AG09319 (cell line): Measurements from ENCODE around the gene TMEM63C.

Experiments used
- DNase-seq: peaks from one replicate; pipeline ENCODE4 v3.0.0-alpha.2; 2010; ENCODE audit warnings: low read depth; ENCODE audit errors: extremely low read depth
- TF ChIP-seq, protein P1 (sequence below): IDR thresholded peaks from 2 replicates; pipeline ENCODE4 v1.5.1; 2011; ENCODE audit warnings: low read depth, mild to moderate bottlenecking, inconsistent platforms, low read length, moderate library complexity

TMEM63C gene

DNA sequence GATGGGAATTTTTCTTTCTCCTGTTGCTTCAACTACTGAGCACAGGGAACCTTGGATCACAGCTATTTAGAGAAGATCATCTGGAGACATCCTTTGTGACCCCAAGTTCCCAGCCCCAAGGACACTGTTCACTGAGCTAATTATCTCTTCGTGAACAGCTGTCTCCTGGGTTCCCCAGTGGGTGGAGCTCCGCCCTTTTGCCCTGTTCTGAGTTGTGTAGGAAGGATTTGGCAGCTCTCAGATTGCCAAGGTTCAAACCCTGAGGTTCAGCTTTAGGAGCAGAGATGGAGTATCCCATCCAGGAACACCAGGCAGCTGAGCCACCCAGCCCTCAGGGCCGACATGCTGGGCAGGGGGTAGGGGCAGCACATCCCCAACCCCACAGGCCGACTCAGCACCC lies 57.4 kb downstream of the TMEM63C start:
- TF ChIP-seq, protein P1, sequence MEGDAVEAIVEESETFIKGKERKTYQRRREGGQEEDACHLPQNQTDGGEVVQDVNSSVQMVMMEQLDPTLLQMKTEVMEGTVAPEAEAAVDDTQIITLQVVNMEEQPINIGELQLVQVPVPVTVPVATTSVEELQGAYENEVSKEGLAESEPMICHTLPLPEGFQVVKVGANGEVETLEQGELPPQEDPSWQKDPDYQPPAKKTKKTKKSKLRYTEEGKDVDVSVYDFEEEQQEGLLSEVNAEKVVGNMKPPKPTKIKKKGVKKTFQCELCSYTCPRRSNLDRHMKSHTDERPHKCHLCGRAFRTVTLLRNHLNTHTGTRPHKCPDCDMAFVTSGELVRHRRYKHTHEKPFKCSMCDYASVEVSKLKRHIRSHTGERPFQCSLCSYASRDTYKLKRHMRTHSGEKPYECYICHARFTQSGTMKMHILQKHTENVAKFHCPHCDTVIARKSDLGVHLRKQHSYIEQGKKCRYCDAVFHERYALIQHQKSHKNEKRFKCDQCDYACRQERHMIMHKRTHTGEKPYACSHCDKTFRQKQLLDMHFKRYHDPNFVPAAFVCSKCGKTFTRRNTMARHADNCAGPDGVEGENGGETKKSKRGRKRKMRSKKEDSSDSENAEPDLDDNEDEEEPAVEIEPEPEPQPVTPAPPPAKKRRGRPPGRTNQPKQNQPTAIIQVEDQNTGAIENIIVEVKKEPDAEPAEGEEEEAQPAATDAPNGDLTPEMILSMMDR, result no peak

DNA sequence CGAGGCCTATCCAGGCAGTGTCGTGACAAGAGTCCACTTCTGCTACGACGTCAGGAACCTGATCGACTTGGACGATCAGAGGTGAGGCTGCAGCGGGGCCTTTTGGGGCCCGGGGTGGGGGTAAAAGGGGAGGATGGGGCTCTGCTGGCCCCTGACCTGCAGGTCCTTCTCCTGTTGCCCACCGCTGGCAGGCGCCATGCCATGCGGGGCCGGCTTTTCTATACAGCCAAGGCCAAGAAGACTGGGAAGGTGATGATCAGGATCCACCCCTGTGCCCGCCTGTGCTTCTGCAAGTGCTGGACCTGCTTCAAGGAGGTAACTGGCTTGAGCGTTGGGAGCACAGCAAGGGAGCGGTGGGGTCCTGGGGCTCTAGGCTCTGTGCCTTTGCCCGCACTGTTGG lies 57.8 kb downstream of the TMEM63C start:
- TF ChIP-seq, protein P1, result no peak
- DNase-seq, result no peak

More for the DNA sequence above, 57.4 kb downstream of the TMEM63C start:
- no peak for DNase-seq

DNA sequence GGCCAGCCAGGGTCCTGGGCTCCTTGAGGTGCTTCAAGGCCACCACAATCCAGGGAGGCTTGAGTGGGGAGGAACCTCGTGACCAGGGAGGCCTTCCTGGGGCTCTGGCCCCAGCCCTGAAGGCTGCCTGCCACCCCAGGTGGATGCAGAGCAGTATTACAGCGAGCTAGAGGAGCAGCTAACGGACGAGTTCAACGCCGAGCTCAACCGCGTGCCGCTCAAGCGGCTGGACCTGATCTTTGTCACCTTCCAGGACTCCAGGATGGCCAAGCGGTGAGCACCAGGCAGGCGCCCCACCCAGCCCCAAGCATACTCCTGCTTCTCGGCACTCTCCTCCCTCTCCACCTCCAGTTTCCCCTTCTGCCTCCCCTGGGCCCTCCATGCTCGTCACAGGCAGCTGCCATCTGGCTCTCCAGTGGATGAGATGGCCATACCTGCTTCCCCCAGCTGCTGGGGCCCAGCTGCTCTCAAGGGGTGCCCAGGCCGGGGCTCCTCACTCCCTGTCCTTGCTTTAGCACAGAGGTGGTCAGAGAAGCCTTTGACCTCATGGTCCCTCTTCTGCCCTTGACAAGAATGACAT lies 58.8 kb downstream of the TMEM63C start:
- TF ChIP-seq, protein P1, result no peak
- no peak for DNase-seq

DNA sequence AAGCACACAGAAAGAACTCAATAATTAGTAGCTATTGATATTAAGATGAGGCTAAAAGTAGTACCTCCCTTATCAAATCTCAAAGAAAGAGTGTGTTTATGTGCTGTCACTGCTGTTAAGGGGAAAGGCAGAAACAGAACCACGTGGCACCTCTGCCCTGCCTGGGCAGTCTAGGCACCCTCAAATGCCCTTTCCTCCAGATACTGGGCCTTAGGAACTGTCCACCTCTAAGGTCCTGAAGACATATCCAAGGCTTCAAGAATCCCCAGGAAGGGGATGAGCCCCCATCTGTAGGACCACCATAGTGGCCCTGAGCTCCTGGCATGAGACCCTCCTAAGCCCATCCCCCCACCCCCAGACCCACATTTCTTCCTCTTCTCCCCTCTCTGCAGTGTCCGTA lies 60.4 kb downstream of the TMEM63C start:
- no peak for DNase-seq

DNA sequence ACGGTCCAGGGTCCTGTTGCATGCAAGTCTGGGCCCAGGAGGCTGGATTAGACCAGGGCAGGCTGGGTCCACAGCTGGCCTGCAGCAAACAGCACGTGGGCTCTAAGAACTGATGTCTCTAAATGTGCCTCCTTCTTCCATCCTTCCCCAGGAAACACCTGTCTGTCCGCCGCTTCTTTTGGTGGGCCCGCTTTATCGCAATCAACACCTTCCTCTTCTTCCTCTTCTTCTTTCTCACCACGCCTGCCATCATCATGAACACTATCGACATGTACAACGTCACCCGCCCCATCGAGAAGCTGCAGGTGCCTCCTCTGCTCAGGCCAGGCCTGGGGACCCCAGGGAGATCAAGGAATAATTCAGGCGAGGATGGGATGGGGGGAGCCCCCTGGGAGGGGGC lies 61.2 kb downstream of the TMEM63C start:
- TF ChIP-seq, protein P1, result no peak
- DNase-seq, result no peak

More for the DNA sequence above, 60.4 kb downstream of the TMEM63C start:
- TF ChIP-seq, protein P1, result no peak

DNA sequence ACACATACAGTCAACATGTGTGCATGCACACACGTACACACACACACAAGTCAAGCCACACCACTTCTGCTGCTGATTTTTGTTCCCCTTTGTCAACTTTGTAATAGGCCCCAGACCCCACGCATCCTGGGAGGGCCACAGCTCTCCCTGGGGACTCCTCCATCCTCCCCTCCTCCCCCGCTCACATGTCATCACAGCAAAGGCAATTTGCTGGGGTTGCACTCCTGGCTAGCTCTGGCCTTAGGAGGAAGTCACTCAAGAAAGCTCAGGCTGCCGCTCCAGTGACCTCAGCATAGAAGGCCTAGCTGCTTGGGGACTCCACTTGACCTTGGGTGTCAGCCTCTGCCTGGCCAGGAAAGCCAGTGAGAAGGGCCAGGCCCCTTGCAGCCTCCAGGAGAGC lies 62.3 kb downstream of the TMEM63C start:
- DNase-seq, result no peak
- TF ChIP-seq, protein P1, result no peak

DNA sequence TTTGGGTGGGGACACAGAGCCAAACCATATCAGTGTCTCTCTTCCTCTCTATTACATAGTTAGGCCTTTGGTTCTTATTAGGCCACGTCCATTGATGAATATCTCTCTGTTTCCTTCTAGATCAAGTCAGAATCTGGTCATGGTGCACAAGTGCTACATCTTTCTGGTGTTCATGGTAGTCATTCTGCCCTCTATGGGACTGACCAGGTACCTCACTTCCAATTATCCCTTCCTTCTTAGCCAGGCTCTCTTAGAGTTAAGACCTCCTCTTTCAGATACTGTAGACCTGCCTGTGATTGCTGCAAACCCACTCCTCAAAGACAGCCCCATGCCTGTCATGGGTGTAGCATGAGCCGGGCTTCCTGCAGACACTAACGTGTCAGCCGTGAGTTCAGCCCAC lies 64.2 kb downstream of the TMEM63C start:
- no peak for DNase-seq
- TF ChIP-seq, protein P1, result no peak
